Measurements from ENCODE around the gene CSTF2.

DNA sequence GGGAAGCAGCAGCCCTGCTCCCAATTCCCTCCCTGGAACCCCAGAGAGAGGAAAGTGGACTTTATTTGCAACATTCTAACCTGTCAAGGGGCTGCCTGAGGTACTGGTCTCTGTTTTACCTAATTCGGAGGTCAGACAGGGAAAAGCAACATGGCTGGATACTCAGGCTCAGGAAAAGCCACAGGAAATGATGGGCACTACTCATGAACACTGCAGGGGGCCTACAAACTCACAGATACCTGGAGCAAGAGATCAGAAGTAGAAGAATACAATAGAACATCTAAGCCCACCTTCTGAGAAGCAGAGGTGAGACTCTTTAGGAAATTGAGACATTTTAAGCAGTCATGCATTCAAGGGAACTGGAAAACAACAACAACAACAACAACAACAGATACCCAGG is 15.4 kb upstream of the CSTF2 start:
- no peak for TF ChIP-seq NFIC (IDR thresholded peaks at IDR 0.05)
- no peak for TF ChIP-seq RAD21 (IDR thresholded peaks at IDR 0.05; ENCODE audit: low read depth)
- TF ChIP-seq TAF1 (IDR thresholded peaks at IDR 0.05; ENCODE audit: low read depth): no peak

Measured in Ishikawa (cell line).